HG02852 (cell line): ENCODE data around the gene CA14.
"Not testable (repeated sequence)": the region's sequence is repeated elsewhere in the genome, so short reads cannot be mapped to it uniquely, and the experiment has no call there.

Source experiments
- ATAC-seq: cut with Tn5 transposase; IDR thresholded peaks from one replicate; pipeline ENCODE4 v1.9.1; 2021; ENCODE audit warnings: mild to moderate bottlenecking, moderate library complexity; ENCODE audit not compliant: unreplicated experiment

Gene CA14

DNA sequence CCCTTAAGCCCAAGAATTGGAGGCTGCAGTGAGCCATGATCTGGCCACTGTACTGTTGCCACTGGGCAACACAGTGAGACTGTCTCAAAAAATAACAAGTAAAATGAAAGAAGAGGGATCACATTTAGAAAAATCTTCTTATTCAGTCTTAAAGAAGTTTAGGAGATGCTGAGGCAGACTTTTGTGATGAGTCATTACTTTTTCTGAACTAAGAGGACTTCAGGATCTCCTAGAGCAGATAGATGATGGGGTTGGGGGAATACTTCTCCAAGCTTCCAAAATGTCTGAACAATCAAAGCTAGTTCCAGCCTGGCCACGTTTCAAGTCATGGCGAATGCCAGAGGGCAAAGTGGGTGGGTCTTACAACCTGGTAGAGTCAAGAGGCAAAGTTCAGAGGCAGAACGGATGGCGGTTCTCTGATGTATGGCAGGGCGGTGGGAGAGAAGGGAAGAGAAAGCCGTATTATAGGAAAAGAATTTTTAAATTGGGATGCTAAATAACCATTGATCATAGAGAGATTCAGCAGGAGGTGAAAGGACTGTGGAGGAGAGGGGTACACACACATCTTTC is 22.6 kb downstream of the CA14 start:
- ATAC-seq = no peak

DNA sequence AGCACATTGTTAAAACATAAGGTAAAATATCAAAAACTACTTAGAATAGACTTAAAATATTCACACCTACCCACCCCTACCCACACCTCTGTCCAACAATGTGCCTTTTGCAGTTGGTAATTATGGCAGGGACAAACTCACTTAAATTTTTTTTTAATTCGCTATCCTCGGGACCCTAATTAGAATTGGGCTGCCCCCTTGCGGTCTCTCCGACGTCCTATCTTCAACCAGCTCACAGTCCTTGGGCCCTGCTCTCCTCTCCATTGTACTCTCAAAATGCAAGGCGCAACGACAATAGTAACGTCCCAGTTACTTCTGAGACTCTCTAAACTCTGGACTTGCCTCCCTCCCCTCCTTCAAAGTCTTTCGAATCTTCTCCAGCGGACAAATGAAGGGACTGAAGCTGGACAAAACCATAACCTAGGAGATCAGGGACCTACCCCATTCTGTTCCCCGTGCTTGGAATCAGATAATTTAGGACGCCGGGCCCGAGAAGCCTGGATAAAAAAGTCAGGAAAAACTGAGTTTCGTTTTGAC is 23.7 kb downstream of the CA14 start:
- ATAC-seq = no peak

DNA sequence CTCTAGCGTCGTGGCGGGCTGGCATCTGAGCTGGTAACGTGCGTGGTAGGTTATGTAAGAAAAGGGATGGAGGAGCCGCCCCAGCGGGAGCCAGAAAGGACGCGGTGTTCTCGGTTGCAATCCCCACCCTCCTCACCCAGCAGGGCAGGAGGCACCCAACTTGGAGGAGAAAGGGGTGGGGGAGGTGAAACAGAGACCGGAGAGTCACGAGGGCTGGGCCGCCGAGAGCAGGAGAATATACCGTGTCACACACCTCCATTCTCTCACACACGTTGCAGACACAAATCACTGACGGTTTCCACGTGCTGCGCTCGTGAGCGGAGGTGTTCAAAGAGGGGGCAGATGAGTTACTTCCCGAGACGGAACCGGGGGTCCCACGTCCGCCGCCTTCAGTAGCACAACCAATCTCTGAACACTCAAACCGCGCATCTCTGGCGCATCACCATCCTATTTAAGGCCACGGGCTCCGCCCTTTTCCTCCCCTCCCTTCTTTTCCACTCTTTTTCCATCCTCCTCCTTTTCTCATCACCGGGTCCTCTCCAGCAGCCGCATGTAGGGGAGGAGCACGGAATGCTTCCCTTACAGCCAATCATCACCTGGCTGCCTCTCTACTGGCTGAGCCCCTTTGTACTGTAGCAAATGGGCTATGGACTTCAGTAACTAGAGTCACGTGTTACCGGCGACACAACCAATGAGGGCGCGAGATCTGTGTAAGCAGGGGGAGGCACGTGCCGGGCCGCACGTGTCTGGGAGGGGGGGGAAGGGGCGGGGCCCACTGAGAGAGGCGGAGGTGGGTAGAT is 24.4 kb downstream of the CA14 start, which contains the start of gene CIART:
Gene CIART, plus strand, starts transcription at position 797 of the 800 bp plus-strand sequence. CDS start 714 bp downstream, outside the sequence.
- peak; percentile 78 for ATAC-seq

DNA sequence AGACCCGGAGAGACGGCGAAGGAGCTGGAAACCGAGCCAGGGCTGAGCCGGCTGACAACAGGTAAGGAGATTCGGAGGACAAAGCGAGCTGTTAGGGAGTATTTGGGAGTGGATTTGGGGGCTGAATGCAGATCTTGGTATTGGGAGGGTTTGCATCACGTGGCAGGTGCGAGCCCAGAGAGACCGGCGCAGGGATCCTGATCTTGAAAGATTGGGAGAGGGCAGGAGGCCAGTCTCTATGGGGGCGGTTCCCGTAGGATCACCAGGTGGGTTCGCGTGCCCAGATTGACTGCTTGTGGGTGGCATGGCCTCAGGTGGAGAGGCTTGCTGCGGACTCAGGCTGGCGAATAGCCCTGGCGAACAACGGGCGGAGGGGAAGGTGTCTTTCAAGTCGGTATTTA is 25.0 kb downstream of the CA14 start:
- ATAC-seq = no peak

DNA sequence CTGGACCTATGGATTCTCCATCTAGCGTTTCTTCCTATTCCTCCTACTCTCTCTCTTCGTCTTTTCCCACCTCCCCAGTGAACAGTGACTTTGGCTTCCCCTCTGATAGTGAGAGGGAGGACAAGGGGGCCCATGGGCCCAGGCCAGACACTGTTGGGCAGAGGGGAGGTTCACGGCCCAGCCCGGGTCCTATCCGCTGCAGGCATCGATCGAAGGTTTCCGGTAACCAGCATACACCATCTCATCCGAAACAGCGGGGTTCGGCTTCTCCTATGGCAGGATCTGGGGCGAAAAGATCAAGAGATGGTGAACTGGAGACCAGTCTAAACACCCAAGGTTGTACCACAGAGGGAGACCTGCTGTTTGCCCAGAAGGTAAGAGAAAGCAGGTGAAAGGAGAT is 25.7 kb downstream of the CA14 start:
- no peak for ATAC-seq

DNA sequence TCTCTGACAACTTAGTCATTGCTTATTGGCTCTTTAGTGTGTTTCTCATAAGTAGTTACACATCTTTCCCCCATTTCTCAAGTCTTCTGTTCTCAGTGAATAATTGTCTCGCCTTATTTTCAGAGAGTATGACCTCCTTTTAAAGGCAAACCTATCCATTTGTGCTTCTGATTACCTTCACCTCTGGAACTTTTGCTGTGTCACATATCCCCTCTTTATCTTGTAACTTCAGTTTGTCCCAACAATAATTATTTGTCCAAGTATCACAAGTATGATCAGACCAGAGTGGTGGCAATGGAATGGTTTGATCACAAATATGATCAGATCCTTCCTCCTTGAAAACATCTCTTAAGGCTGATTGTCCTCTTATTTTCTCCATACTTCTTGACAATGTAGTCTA is 30.8 kb downstream of the CA14 start:
- no peak for ATAC-seq

DNA sequence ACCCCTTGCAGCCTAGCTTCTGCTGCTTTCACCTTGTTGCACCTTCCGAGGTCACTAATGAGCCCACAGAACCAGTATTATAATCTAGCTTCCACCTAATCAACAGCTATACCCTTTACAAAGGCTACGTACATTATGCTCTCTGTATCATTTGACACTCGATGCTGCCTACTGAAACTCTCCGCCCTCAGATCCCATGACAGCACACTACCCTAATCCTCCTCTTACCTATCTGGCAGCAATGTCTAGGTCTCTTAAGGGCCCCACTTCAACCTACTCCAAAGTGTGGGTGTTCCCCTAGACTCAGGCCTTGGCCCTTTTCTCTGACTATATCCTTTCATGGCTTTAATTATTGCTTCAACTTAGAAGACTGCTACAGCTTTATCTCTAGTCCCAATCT is 31.2 kb downstream of the CA14 start:
- ATAC-seq = no peak

DNA sequence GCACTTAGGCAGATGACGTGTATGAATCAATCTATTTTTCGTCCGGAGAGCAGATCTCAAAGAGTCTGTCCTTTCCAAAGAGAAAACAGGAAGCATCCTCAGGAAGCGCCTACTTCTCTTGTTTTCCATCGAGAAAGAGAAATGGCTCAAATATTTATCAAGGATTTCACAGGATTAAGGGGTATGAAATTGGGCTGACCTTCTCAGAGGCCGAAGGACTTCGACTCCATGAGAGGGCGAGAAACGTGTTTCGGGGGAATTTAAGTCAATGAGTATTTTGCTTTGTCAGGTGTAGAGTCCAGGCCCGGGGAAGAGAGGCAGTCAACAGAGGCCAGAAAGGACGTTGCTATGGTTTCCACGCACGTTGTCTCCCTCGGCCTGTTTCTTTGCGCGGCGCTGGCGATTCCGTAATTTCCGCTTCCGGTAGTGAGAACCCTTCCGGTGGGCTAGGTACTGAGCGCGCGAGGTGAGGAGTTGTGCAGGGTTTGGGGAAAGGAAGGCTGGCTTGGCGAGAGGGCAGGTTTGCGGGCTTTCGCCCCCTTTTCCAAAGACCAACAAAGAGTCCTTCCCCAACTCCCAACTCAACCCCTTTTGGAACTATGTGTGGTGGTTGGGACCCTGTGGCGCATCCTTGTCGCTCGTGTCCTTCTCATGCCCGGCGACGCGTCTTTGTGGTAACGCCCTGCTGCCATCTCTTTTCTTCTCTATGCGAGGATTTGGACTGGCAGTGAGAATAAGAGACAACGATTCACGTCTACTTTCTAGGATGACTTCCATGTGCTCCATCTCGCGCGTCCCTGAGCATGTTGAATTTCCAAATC is 36.1 kb downstream of the CA14 start, which contains the start of gene MRPS21:
Gene MRPS21, plus strand, starts transcription at position 429 of the 821 bp plus-strand sequence. CDS start 506 bp downstream, outside the sequence.
- ATAC-seq = peak; percentile 97

DNA sequence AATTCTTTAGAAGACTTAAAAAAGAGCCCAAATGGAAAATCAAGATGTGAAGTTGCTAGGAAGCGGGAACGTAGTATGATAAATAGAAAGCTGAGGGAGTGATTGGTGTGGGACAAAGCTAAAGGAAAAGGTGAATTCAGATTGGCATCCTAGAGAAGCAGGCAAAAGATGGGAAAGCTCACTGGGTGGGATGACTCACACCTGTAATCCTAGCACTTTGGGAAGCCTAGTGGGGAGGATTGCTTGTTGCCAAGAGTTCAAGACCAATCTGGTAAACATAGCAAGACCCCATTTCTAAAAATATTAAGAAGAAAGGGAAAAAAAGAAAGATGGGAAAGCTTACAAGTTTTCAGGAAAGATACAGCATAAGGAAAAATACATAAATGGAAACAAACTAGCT is 37.9 kb downstream of the CA14 start:
- no peak for ATAC-seq

DNA sequence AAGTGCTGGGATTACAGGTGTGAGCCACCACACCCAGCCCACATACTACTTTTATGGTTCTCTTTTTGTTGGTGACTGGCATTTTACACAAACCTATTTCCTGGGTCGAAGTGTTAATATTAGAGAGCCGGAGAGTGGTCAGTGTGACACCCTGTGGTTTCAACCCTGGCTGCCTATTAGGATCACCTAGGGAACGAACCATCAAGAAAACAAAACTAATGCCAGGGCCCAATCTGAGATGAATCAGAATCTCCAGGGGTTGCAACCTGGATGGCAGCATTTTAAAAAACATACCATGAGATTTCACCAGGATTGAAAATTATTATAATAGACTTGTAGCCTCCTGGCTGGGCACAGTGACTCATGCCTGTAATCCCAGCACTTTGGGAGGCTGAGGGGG is 42.1 kb downstream of the CA14 start:
- no peak for ATAC-seq

DNA sequence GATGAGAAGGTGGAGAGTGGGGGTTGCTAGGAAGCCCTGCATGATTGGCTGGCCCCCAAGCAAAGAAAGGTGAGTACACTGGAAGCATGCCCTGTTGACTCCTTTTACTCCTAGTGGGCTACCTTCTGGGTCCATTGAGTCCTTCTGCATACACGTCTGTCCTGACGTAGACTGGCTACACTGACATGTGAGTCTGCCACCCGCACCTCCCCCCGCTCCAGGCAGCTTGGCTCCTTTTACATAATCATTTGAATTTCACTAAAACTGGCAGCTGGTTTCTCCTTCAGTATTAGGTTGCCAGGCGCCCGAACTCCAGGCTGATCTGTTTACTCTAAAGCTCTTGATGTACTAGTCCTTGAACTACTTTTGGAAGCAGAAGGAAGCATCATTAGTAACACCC is 44.8 kb downstream of the CA14 start:
- ATAC-seq = no peak

DNA sequence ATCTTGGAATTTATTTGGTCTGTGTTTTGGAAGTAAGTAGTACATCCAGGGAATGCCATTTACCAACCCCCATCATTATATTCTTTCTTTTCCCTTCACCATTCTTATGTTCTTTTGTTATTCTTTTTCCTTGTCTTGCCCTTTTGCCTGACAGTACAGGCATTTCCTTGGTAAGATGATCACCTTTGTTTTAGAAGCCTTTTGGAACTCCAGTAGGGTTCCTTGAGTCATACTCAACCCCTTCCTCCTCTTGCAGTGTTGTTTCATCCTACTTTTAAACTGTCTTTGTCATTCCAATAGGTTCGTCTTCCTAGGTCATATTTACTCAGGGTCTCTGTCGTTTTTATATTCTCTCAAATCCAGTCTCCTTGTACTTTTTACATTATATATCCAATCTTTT is 45.3 kb downstream of the CA14 start:
- no peak for ATAC-seq

DNA sequence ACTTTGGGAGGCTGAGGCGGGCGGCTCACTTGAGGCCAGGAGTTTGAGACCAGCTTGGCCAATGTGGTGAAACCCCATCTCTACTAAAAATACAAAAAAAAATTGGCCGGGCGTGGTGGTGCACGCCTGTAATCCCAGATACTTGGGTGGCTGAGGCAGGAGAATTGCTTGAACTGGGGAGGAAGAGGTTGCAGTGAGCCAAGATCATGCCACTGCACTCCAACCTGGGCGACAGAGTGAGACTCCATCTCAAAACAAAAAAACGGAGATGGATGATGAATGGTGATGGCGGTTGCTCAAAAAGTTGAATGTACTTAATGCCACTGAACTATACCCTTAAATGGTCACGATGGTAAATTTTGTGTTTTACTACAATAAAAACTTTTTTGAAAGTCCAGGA is 51.0 kb downstream of the CA14 start:
- ATAC-seq = not testable (repeated sequence)

DNA sequence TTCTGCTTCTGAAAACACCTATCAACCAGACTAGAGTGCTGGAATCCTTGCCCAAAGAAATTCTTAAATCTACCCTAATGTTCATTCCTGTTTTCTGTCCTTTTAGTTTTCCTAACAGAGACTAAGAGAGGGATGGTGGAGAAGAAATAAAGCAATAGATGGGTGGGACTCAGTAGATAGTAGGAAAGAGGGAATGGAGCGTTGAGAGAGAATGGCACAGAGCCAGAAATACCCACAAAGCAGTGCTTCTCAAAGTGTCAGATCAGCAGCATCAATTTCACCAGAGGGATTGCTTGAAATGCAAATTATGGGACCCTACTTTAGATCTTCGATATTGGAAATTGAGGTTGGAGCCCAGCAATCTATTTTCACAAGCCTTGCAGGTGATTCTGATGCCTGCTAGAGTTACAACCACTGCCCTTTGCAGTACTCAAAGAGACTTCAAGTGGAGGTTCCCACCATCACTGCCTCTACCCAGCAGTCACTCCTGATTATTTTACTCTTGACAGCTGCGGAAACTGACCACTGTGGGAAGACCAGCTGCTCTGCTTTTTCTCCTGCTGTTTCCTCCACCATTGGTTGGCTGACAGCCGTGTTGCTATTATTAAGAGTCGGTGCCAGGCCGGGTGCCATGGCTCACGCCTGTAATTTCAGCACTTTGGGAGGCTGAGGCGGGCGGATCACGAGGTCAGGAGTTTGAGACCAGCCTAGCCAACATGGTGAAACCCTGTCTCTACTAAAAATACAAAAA is 52.4 kb downstream of the CA14 start:
- ATAC-seq = no peak

DNA sequence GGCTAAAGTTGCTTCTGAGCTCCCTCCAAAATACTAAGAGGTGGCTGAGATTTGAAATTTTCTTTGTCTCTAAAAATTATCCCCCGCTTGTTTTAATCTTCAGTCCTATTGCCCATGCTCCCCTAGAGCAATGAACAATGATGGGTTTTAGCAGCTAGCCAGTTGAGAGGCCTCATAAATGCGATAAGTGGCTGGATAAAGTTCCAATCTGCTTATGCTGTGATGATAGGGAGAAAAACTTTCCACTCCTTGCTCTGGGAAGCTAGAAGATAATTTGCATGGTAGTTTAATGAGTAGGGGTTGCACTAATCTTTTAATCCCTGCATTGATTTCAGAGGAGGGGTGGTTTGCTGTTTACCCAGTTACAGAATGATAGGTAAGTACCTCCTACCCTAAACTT is 54.2 kb downstream of the CA14 start:
- no peak for ATAC-seq
